Measurements from ENCODE around the gene DPPA3.
"Not testable (repeated sequence)": the region's sequence is repeated elsewhere in the genome, so short reads cannot be mapped to it uniquely, and the experiment has no call there.

GRCh38 chr12:7675455-7675854, 35.8 kb upstream of the DPPA3 start:
- TF ChIP-seq CTCF, POLR2A (IDR thresholded peaks at IDR 0.05): not testable (repeated sequence)
